ENCODE data around the gene MIA. TPM values are rescaled to one million over a fixed set of nuclear protein-coding genes. Genes with fewer than 3 reads are reported as not detected.
A peak's percentile ranks its signal among the peaks of the same experiment; 100 is the strongest.
"Not testable (repeated sequence)": the region's sequence is repeated elsewhere in the genome, so short reads cannot be mapped to it uniquely, and the experiment has no call there.

The MIA gene
- total and polyA plus RNA-seq, 10 donors = 1.5 to 14.2 (median 5.7) TPM; not detected in 6

- Histone ChIP-seq H3K4me1 (peaks cover 29 to 95% (median 57%) of the 10 kb centered on the region in 6 donors), H3K4me3 (no peak overlapping the region), H3K27ac (peak overlapping the region in 4 of 8 donors; percentile 16 to 83 (median 52)), H3K9me3 (no peaks in the 10 kb centered on the region), H3K27me3 (replicated peaks in 1 of 7) (no peaks in the 10 kb centered on the region), H3K36me3 (peaks cover 12 to 97% (median 81%) of the 10 kb centered on the region in 6 donors)
- 89 to 95% (median 93%) methylated on average over 13 of the region's 13 CpGs for WGBS, 5 donors
- no peak for DNase-seq
- TF ChIP-seq CTCF (IDR thresholded peaks at IDR 0.05 in 8 of 11, conservative IDR thresholded peaks at IDR 0.05 in 3 of 11) (no peak), POLR2AphosphoS5 (IDR thresholded peaks at IDR 0.05) (peak in 2 of 3 donors; percentile 10 to 36)
- intact Hi-C loops (cut with DNase I; ENCODE audit: low total_unique reads) = loop anchor here (10.0 kb wide), 1 partner anchor 45 kb away; no protein-coding TSS in a partner anchor
These were observed 16.0 kb upstream of the MIA start for GRCh38 chr19:40759352-40759751.

GRCh38 chr19:40762754-40763470 lies 12.4 kb upstream of the MIA start:
- Histone ChIP-seq H3K27ac (peak overlapping the region; percentile 42 to 83 (median 74)), H3K4me1 (peaks cover 0 to 78% (median 40%) of the 10 kb centered on the region in 6 donors), H3K36me3 (peaks cover 17 to 100% (median 92%) of the 10 kb centered on the region in 6 donors), H3K4me3 (no peak overlapping the region), H3K27me3 (replicated peaks in 1 of 7) (no peaks in the 10 kb centered on the region), H3K9me3 (no peaks in the 10 kb centered on the region)
- no peak for DNase-seq
- no peak for TF ChIP-seq POLR2A (IDR thresholded peaks at IDR 0.05)
- peak in 1 of 3 donors; percentile 48 for TF ChIP-seq POLR2AphosphoS5 (IDR thresholded peaks at IDR 0.05)
- WGBS, 5 donors = 84 to 87% (median 86%) methylated on average over 17 of the region's 17 CpGs
- intact Hi-C loops (cut with DNase I; ENCODE audit: low total_unique reads) = no loop called here

GRCh38 chr19:40763526-40763925 lies 11.8 kb upstream of the MIA start:
- no peak overlapping the region for H3K4me3 ChIP-seq
- H3K9me3 ChIP-seq = no peaks in the 10 kb centered on the region
- peak overlapping the region in 6 of 8 donors; percentile 73 to 83 (median 76) for H3K27ac ChIP-seq
- WGBS, 5 donors = 89 to 95% (median 94%) methylated on average over 4 to 7 of the region's 7 CpGs
- TF ChIP-seq CTCF (IDR thresholded peaks at IDR 0.05 in 8 of 11, conservative IDR thresholded peaks at IDR 0.05 in 3 of 11) (no peak), POLR2AphosphoS5 (IDR thresholded peaks at IDR 0.05) (no peak), POLR2A (IDR thresholded peaks at IDR 0.05) (no peak)
- DNase-seq = no peak
- intact Hi-C loops (cut with DNase I; ENCODE audit: low total_unique reads) = no loop called here
- no peaks in the 10 kb centered on the region for H3K27me3 ChIP-seq (replicated peaks in 1 of 7)
- peaks cover 0 to 72% (median 36%) of the 10 kb centered on the region in 6 donors for H3K4me1 ChIP-seq
- peaks cover 17 to 100% (median 86%) of the 10 kb centered on the region in 6 donors for H3K36me3 ChIP-seq

GRCh38 chr19:40763963-40764362 lies 11.4 kb upstream of the MIA start:
- no peaks in the 10 kb centered on the region for H3K9me3 ChIP-seq
- H3K4me1 ChIP-seq = peaks cover 0 to 68% (median 35%) of the 10 kb centered on the region in 6 donors
- intact Hi-C loops (cut with DNase I; ENCODE audit: low total_unique reads) = no loop called here
- WGBS, 5 donors = 85 to 90% (median 87%) methylated on average over 10 of the region's 10 CpGs
- no peak for DNase-seq
- H3K36me3 ChIP-seq = peaks cover 17 to 100% (median 82%) of the 10 kb centered on the region in 6 donors
- TF ChIP-seq POLR2AphosphoS5 (IDR thresholded peaks at IDR 0.05) (peak in 2 of 3 donors; percentile 4 to 22), CTCF (IDR thresholded peaks at IDR 0.05 in 8 of 11, conservative IDR thresholded peaks at IDR 0.05 in 3 of 11) (no peak), POLR2A (IDR thresholded peaks at IDR 0.05) (no peak)
- H3K4me3 ChIP-seq = no peak overlapping the region
- no peaks in the 10 kb centered on the region for H3K27me3 ChIP-seq (replicated peaks in 1 of 7)
- H3K27ac ChIP-seq = peak overlapping the region in 6 of 8 donors; percentile 73 to 83 (median 76)

GRCh38 chr19:40766385-40766784 lies 8.9 kb upstream of the MIA start:
- intact Hi-C loops (cut with DNase I; ENCODE audit: low total_unique reads); H3K4me3 ChIP-seq; H3K9me3 ChIP-seq; DNase-seq; H3K27me3 ChIP-seq (replicated peaks in 1 of 7): not testable (repeated sequence)
- peaks cover 0 to 43% (median 25%) of the 10 kb centered on the region in 6 donors for H3K4me1 ChIP-seq
- H3K36me3 ChIP-seq = peaks cover 17 to 97% (median 57%) of the 10 kb centered on the region in 6 donors
- 94 to 98% (median 95%) methylated on average over 13 of the region's 13 CpGs for WGBS, 5 donors
- H3K27ac ChIP-seq = peak overlapping the region in 3 of 8 donors; percentile 55 to 83 (median 78)
